ENCODE measurements around the gene DEFB131B.
"Not testable (repeated sequence)": the region's sequence is repeated elsewhere in the genome, so short reads cannot be mapped to it uniquely, and the experiment has no call there.

GRCh38 chr11:71843355-71843754 lies 34.9 kb upstream of the DEFB131B start:
- TF ChIP-seq CTCF, POLR2A, EP300 (IDR thresholded peaks at IDR 0.05): not testable (repeated sequence)
